Cardiac muscle cell (in vitro differentiated cells and primary cell): ENCODE data around the gene PLXNB1. TPM values are rescaled to one million over a fixed set of nuclear protein-coding genes. Genes with fewer than 3 reads are reported as not detected.
A peak's percentile ranks its signal among the peaks of the same experiment; 100 is the strongest.
"Not testable (repeated sequence)": the region's sequence is repeated elsewhere in the genome, so short reads cannot be mapped to it uniquely, and the experiment has no call there.

Experiments used
- DNase-seq, 2 donors: peaks; one replicate each; pipeline versions ENCODE4 v3.0.0 to v3.0.0-alpha.2; 2010 to 2017; ENCODE audit warnings: low read depth in 1 of 2, low spot score in 1 of 2
- H3K27ac ChIP-seq: fragments of 200-600 bp; sonication (generic); 2 replicates; pipeline ENCODE4 v1.5.1; 2016
- H3K27me3 ChIP-seq: fragments of 200-600 bp; sonication (generic); 2 replicates; pipeline ENCODE4 v1.6.0; 2016; ENCODE audit warnings: control low read depth
- H3K36me3 ChIP-seq: fragments of 200-600 bp; sonication (generic); 2 replicates; pipeline ENCODE4 v1.5.1; 2016; ENCODE audit warnings: control low read depth
- H3K4me1 ChIP-seq: fragments of 200-600 bp; sonication (generic); 2 replicates; pipeline ENCODE4 v1.8.1; 2017; ENCODE audit warnings: low read depth, mild to moderate bottlenecking, mixed run types
- H3K4me3 ChIP-seq: fragments of 200-600 bp; sonication (generic); 2 replicates; pipeline ENCODE4 v1.5.1; 2016; ENCODE audit warnings: mild to moderate bottlenecking
- H3K9me3 ChIP-seq: fragments of 200-600 bp; sonication (generic); 2 replicates; pipeline ENCODE4 v1.5.1; 2017; ENCODE audit warnings: low read depth, mild to moderate bottlenecking, control low read depth
- polyA plus RNA-seq: library from polyadenylated mRNA; unstranded; fragments of >200 nt; fragmentation: Nextera tagmentation; extraction: Ambion mirVana; gene quantifications from 2 replicates; pipeline ENCODE4 v1.2.1, GENCODE V29; 2016
- total RNA-seq: library from RNA; depleted of rRNA; stranded (reverse); fragments of >200 nt; gene quantifications from 2 replicates; pipeline ENCODE4 v1.2.3, GENCODE V29; 2016
- TF ChIP-seq, protein P1 (sequence below): IDR thresholded peaks from 2 replicates; pipeline ENCODE4 v1.5.1; 2012; ENCODE audit warnings: low read depth, mild to moderate bottlenecking, low read length

Gene PLXNB1
- total and polyA plus RNA-seq, 2 experiments from 2014 or later, result 23.9 to 47.1 TPM

DNA sequence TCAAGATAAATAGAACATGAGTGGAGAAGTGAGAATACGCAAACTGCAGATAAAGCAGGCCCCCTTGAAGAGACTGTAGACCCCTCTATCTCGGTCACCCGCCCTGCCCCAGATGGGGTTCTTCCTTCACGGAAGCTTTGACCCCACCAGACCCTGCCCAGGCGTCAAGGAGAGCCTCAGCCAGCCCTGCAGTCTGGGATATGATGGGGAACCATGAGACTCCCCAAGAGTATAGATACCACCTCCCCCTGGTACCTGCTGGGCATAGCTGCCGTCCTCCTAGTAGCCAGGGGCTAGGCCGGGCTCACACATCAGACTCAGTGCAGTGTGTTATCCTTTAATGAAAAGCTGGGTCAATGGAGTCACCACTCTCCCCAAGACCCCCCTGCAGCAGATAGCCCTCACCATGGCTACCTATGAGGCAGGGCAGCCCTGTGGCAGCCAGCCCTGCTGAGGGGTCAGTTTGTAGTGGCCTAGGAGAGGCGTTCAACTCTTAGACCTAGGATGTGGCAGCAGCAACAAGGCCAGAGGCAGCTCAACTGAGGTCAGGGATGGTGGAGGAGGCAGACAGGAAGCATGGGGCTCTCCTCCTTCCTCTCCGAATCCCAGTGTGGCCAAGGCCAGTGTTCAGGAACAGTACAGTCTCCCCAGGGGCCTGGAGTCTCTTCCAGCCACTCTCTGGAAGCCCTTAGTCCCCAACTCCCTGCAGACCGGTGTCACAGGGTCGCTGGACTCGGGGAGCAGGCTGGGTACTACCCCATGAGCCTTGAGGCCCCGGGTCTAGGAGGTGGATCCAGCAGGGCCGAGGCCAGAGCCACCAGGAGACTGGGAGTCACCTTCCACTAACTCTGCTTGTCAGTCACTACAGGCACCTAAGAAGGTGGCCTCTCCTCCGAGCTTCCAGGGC is 26.1 kb downstream of the PLXNB1 start:
- TF ChIP-seq, protein P1, sequence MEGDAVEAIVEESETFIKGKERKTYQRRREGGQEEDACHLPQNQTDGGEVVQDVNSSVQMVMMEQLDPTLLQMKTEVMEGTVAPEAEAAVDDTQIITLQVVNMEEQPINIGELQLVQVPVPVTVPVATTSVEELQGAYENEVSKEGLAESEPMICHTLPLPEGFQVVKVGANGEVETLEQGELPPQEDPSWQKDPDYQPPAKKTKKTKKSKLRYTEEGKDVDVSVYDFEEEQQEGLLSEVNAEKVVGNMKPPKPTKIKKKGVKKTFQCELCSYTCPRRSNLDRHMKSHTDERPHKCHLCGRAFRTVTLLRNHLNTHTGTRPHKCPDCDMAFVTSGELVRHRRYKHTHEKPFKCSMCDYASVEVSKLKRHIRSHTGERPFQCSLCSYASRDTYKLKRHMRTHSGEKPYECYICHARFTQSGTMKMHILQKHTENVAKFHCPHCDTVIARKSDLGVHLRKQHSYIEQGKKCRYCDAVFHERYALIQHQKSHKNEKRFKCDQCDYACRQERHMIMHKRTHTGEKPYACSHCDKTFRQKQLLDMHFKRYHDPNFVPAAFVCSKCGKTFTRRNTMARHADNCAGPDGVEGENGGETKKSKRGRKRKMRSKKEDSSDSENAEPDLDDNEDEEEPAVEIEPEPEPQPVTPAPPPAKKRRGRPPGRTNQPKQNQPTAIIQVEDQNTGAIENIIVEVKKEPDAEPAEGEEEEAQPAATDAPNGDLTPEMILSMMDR, result no peak
- H3K36me3 ChIP-seq, result no peaks in the 10 kb centered on the region
- no peak overlapping the region for H3K27ac ChIP-seq
- no peaks in the 10 kb centered on the region for H3K9me3 ChIP-seq
- no peaks in the 10 kb centered on the region for H3K27me3 ChIP-seq
- DNase-seq, result no peak
- H3K4me3 ChIP-seq, result no peak overlapping the region
- H3K4me1 ChIP-seq, result no peaks in the 10 kb centered on the region

DNA sequence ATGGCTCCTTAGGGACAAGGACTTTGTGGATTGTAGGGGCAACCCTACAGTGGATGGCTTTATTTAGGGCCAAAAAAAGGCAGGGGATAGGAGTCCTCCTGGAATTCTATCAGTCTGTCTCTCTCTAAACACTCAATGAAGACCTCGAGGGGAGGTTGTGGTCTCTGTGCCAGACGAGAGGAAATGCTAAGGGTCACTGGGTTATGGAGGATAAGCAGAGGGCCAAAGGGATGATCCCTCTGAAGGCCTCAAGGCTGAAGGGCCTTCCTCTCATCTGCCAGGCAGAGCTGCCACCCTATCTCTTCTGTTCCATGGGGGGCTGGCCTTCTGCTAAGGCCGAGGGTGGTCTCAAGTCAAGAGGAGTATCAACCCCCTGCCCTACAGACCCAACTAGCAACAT is 27.0 kb downstream of the PLXNB1 start:
- no peak for DNase-seq
- TF ChIP-seq, protein P1, result no peak
- H3K9me3 ChIP-seq, result no peaks in the 10 kb centered on the region
- peak overlapping the region; percentile 25 for H3K27ac ChIP-seq
- H3K27me3 ChIP-seq, result no peaks in the 10 kb centered on the region
- no peaks in the 10 kb centered on the region for H3K36me3 ChIP-seq
- no peak overlapping the region for H3K4me3 ChIP-seq
- no peaks in the 10 kb centered on the region for H3K4me1 ChIP-seq

DNA sequence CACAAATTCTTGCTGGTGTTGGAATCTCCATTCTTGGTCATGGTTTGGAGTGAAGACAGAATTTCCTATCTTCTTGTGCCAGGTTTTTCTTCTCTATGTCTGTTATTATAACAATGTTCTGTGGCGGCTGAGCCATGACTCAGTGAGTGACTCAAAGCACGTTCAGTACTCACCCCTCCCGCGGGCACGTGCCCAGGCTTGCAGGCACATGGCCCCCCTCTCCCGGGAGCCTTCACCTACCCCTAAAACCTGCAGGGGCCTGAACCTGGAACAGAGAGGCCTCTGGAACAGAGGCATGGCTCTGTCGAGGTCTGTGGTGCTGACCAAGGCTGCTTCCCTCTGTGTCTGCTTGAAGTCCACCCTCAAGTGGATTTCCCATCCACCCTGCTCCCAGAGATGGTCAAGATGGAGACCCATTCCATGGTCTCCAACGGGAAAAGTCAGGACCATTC is 27.6 kb downstream of the PLXNB1 start:
- Histone ChIP-seq H3K4me3 (no peak overlapping the region), H3K9me3 (no peaks in the 10 kb centered on the region), H3K27ac (no peak overlapping the region), H3K4me1 (no peaks in the 10 kb centered on the region), H3K27me3 (no peaks in the 10 kb centered on the region), H3K36me3 (no peaks in the 10 kb centered on the region)
- TF ChIP-seq, protein P1, result no peak
- peak in 1 of 2 donors; percentile 92 for DNase-seq

DNA sequence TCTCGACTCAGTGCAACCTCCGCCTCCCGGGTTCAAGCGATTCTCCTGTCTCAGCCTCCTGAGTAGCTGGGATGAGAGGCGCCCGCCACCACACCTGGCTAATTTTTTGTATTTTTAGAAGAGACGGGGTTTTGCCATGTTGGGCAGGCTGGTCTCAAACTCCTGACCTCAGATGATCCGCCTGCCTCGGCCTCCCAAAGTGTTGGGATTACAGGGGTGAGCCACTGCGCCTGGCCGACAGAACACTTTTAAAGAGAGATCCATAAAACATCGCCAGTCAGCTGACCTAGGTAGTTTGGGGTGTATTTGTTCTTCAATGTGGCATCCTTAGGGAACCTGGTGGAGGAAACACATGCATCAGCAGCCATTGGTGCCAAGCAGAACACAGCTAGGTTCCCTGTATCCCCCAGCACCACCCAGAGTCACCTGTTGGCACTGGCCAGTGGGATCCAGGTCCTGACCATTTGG is 28.4 kb downstream of the PLXNB1 start:
- not testable (repeated sequence) for H3K9me3 ChIP-seq, DNase-seq, H3K4me1 ChIP-seq, H3K27ac ChIP-seq, H3K4me3 ChIP-seq, H3K36me3 ChIP-seq, H3K27me3 ChIP-seq

DNA sequence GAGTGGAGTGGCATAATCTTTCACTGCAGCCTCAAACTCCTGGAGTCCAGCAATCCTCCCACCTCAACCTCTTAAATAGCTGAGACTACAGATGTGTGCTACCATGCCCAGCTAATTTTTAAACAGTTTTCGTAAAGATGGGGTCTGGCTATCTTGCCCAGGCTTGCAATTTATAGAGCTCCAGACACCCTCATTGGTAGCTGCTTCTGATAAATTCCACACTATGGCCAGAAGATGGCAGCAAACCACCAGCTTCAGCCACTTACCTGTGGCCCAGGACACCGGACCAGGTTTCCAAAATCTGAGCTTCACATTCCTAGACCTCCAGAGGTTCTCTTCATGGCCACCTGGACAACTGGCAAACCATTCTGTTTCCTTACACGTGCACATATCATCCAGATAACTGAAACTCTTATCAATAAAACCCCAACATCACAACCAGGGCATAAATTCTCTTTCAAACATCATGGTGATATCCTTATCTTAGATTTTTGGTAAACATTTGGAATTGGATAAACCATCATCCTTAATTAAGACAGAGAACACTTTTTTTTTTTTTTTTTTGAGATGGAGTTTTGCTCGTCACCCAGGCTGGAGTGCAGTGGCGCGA is 29.0 kb downstream of the PLXNB1 start:
- Histone ChIP-seq H3K9me3 (no peaks in the 10 kb centered on the region), H3K36me3 (no peaks in the 10 kb centered on the region), H3K27ac (no peak overlapping the region), H3K4me1 (no peaks in the 10 kb centered on the region), H3K27me3 (no peaks in the 10 kb centered on the region), H3K4me3 (no peak overlapping the region)
- TF ChIP-seq, protein P1, result peak; percentile 72
- peak; percentile 67 to 68 for DNase-seq
